Mucosa of descending colon (tissue), 3 donors: Measurements from ENCODE around the gene SLC5A10. TPM values are rescaled to one million over a fixed set of nuclear protein-coding genes. Genes with fewer than 3 reads are reported as not detected.

Source experiments
- ATAC-seq: fragments of 200-7000 bp; cut with Tn5 transposase; one replicate; pipeline ENCODE4 v1.9.1; 2020; ENCODE audit warnings: mild to moderate bottlenecking, moderate library complexity
- DNase-seq, 3 donors: peaks; one replicate each; pipeline ENCODE4 v3.0.0-alpha.2; 2020
- H3K36me3 ChIP-seq: fragments of 200-600 bp; one replicate; pipeline ENCODE4 v1.8.0; 2021; ENCODE audit warnings: low read depth, mild to moderate bottlenecking
- H3K4me1 ChIP-seq: fragments of 200-600 bp; one replicate; pipeline ENCODE4 v1.8.0; 2021; ENCODE audit warnings: low read depth, mild to moderate bottlenecking
- H3K4me3 ChIP-seq: fragments of 200-600 bp; one replicate; pipeline ENCODE4 v1.8.0; 2021; ENCODE audit warnings: mild to moderate bottlenecking
- H3K9me3 ChIP-seq: fragments of 200-600 bp; one replicate; pipeline ENCODE4 v1.8.0; 2021; ENCODE audit warnings: mild to moderate bottlenecking
- intact Hi-C, 2 donors: fragments of 100-400 bp; cut with DNase I in 1 of 2; cut with micrococcal nuclease in 1 of 2; formaldehyde crosslinking; loops; one replicate each; pipeline versions ENCODE4 v1.11.0 to v1.11.1; 2022; cut with DNase I, micrococcal nuclease
- total RNA-seq, 3 donors: library from RNA; stranded (reverse); fragmentation: NEBNext Ultra II Directional in 2 of 3; extraction: Animal tissue kit (Norgen Biotek cat#: 25700) in 2 of 3; gene quantifications; one replicate each; pipeline versions ENCODE4 v1.2.1 to v1.2.4, GENCODE V29; 2021 to 2023
- TF ChIP-seq, protein P1 (sequence below): fragments of 200-600 bp; IDR thresholded peaks from one replicate; pipeline ENCODE4 v1.8.0; 2022; ENCODE audit warnings: antibody characterized with exemption, mild to moderate bottlenecking
- donor health status: DM: no; HTN: no; CAD: no; lungs with moderate emphysema.
- donor health status: DM: no; HTN: no; CAD: no.
- donor health status: DM: no; HTN: yes; CAD: no.

SLC5A10 gene
- total RNA-seq, 3 donors from 2014 or later = 0.12 TPM; not detected in 2

DNA sequence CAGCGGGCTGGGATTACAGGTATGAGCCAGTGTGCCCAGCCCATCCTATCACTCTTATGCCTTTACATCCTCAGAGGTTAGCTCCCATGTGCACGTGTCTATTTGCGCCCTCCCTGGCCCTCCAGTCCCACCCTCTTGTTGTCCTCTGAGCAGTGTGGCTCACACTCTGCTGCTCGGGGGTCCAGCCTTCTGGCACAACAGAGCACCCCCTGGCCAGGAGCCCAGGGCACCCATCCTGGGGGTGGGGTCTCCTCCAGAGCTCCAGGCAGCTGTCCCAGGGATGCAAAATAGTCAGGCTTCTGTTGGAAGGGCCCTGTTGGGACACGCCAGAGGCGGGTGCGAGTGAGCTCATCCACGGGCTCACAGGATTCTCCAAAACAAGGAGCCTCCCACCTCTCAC, 64.3 kb downstream of the SLC5A10 start:
- peaks cover 8% of the 10 kb centered on the region for H3K4me1 ChIP-seq
- H3K36me3 ChIP-seq = no peaks in the 10 kb centered on the region
- ATAC-seq = no peak
- no peak overlapping the region for H3K4me3 ChIP-seq
- TF ChIP-seq, protein P1, sequence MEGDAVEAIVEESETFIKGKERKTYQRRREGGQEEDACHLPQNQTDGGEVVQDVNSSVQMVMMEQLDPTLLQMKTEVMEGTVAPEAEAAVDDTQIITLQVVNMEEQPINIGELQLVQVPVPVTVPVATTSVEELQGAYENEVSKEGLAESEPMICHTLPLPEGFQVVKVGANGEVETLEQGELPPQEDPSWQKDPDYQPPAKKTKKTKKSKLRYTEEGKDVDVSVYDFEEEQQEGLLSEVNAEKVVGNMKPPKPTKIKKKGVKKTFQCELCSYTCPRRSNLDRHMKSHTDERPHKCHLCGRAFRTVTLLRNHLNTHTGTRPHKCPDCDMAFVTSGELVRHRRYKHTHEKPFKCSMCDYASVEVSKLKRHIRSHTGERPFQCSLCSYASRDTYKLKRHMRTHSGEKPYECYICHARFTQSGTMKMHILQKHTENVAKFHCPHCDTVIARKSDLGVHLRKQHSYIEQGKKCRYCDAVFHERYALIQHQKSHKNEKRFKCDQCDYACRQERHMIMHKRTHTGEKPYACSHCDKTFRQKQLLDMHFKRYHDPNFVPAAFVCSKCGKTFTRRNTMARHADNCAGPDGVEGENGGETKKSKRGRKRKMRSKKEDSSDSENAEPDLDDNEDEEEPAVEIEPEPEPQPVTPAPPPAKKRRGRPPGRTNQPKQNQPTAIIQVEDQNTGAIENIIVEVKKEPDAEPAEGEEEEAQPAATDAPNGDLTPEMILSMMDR = no peak
- H3K9me3 ChIP-seq = no peaks in the 10 kb centered on the region
- peak in 2 of 3 donors; percentile 20 to 36 for DNase-seq
- intact Hi-C loops = no loop called here

DNA sequence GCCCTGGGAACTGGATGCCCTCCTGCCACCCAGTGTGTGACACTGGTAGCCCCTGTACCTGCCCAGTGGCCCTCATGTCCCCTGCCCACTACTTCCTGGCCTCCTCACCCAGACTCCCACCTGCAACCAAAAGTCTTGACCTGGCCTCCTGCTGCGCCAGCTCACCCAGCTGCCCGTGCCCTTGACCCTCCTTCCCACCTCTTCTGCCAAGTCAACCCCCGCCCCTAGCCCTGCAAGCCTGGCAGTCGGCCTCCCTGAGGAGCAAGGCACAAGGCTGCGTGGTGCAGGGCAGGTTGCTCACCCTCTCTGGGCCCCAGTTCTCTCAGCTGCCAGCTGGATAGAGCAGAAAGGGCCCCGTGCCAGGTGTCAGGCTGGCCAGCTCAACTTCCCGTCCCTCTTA, 64.9 kb downstream of the SLC5A10 start:
- DNase-seq = peak in 2 of 3 donors; percentile 31 to 53
- no peaks in the 10 kb centered on the region for H3K36me3 ChIP-seq
- H3K4me1 ChIP-seq = peaks cover 3% of the 10 kb centered on the region
- no peak overlapping the region for H3K4me3 ChIP-seq
- H3K9me3 ChIP-seq = no peaks in the 10 kb centered on the region
- no peak for ATAC-seq
- TF ChIP-seq, protein P1 = no peak
- intact Hi-C loops = no loop called here

DNA sequence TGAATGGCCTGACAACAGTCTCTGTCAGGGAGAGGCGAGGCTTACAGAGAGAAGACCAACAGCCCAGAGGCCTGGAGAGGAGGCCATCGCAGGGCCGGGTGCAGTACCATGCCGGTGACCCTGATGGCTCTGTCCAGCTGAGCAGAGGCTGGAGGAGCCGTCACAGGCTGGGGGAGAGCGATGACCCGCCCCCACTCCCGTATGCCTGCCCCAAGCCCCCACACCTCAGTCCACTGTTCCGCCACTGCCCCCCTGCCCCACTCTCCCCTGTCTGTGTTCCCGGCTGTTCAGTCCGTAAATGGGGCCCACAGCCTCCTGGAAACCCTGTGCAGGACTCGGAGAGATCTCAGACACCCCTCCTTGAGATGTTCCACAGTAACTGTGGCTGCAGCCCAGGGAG, 65.4 kb downstream of the SLC5A10 start:
- DNase-seq = peak in 2 of 3 donors; percentile 27
- no peak for ATAC-seq
- TF ChIP-seq, protein P1 = no peak
- H3K9me3 ChIP-seq = no peaks in the 10 kb centered on the region
- no peaks in the 10 kb centered on the region for H3K36me3 ChIP-seq
- no peaks in the 10 kb centered on the region for H3K4me1 ChIP-seq
- no peak overlapping the region for H3K4me3 ChIP-seq
- intact Hi-C loops = no loop called here

DNA sequence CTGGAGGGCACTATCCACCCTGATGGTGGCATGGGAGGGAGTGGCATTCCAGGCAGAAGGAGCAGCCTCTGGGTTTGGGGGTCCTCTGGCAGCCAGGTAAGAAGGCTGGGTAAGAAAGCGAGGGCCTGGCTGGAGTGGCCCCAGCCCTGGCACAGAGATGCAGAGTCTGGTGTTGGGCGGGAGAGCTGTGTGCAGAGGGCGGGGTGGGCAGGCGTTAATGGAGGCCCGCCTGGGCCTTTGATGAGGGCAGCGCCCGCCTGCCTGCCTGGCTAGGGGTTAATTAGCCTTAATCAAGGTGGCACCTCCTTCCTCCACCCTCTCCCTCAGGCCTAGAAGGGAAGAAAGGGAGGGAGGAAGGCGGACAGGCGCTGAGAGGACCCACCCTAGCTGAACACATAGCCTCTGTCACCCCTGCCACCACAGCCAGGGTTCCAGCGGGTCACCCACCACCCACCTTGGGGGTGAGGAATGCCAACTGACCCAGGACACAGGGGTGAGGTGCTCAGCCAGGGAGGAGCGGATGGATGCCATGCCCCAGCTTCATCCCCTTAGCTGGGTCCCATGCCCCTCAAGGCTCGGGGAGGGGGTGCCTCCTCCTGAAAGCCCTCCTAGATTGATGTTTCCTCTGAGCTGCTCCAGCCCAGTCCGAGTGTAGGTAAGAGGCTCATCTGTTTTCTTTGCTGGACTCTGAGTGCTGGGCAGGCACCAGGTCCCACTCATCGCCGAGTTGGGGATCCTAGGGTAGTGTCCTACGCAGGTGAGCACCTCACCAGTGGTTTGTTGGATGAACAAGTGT, 66.0 kb downstream of the SLC5A10 start:
- Histone ChIP-seq H3K36me3 (no peaks in the 10 kb centered on the region), H3K4me3 (no peak overlapping the region), H3K4me1 (no peaks in the 10 kb centered on the region), H3K9me3 (no peaks in the 10 kb centered on the region)
- ATAC-seq (peak; percentile 65), DNase-seq (peak; percentile 51 to 61 (median 53))
- TF ChIP-seq, protein P1 = no peak
- intact Hi-C loops = no loop called here

DNA sequence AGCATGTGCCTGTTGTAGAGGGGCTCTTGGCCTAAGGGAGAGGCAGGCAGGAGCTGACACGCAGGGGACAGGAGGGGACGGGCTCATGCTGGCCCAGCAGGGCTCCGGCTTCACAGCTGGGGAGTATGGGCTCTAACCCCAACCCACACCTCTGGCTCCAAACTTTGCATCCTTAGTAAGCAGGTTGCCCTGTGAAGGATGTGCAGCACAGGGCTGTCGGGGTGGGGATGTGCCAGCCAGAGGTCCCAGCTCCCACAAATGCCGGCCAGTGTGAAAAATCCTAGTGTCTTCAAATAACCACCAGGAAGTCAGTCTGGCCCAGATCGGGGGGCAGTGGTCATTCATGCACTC, 66.6 kb downstream of the SLC5A10 start:
- intact Hi-C loops = no loop called here
- DNase-seq = peak in 2 of 3 donors; percentile 21 to 31
- no peaks in the 10 kb centered on the region for H3K9me3 ChIP-seq
- no peaks in the 10 kb centered on the region for H3K36me3 ChIP-seq
- H3K4me1 ChIP-seq = no peaks in the 10 kb centered on the region
- no peak overlapping the region for H3K4me3 ChIP-seq
- TF ChIP-seq, protein P1 = no peak
- ATAC-seq = no peak
